DOHH2 (cell line): ENCODE results near the gene DNASE1L2.

Experiments
- CTCF ChIP-seq: fragments of 200-600 bp; sonication (generic); IDR thresholded peaks from one replicate; pipeline ENCODE4 v1.5.1; 2014; ENCODE audit warnings: antibody characterized with exemption, mild to moderate bottlenecking, low read depth, low read length; ENCODE audit not compliant: poor library complexity, severe bottlenecking
- EZH2phosphoT487 ChIP-seq: fragments of 200-600 bp; sonication (generic); IDR thresholded peaks from 2 replicates; pipeline ENCODE4 v1.6.1; 2017; ENCODE audit warnings: borderline replicate concordance, mild to moderate bottlenecking, antibody characterized with exemption, low read length, moderate library complexity, mixed read lengths

GRCh38 chr16:2212362-2213324 is 23.6 kb upstream of the DNASE1L2 start:
- TF ChIP-seq EZH2phosphoT487 = no peak
- TF ChIP-seq CTCF = no peak
